PC-3 (cell line): ENCODE results near the gene ZNF385B.

Experiments used
- CTCF ChIP-seq: fragments of 300-600 bp; sonication (generic); conservative IDR thresholded peaks from 2 replicates; pipeline ENCODE4 v1.5.1; 2017; ENCODE audit warnings: antibody characterized with exemption, low read depth, mild to moderate bottlenecking, low read length
- EZH2 ChIP-seq: fragments of 300-600 bp; sonication (generic); IDR thresholded peaks from one replicate; pipeline ENCODE4 v1.6.1; 2017; ENCODE audit warnings: antibody characterized with exemption, mild to moderate bottlenecking, low read length; ENCODE audit not compliant: unreplicated experiment
- EZH2phosphoT487 ChIP-seq: fragments of 300-600 bp; sonication (generic); IDR thresholded peaks from 2 replicates; pipeline ENCODE4 v1.6.1; 2018; ENCODE audit warnings: mild to moderate bottlenecking, antibody characterized with exemption, low read length, borderline replicate concordance

GRCh38 chr2:179467960-179468359 is 393.5 kb downstream of the ZNF385B start:
- TF ChIP-seq CTCF: no peak
- TF ChIP-seq EZH2: no peak
- no peak for TF ChIP-seq EZH2phosphoT487
